Stimulated activated CD4-positive, alpha-beta T cell treated with anti-CD3 and anti-CD28 coated beads, TNF-alpha, amount 100 ng/mL, for 48 hours (primary cell): Measurements from ENCODE around the gene EIF4G3.
"Not testable (repeated sequence)": the region's sequence is repeated elsewhere in the genome, so short reads cannot be mapped to it uniquely, and the experiment has no call there.

Experiments
- DNase-seq, 3 donors: peaks; one replicate each; pipeline ENCODE4 v3.0.0-alpha.2; 2020; ENCODE audit warnings: low read depth in 3 of 3

EIF4G3 gene

GRCh38 chr1:21068937-21069336 is 107.8 kb downstream of the EIF4G3 start:
- DNase-seq = no peak

- no peak for DNase-seq
Measured at GRCh38 chr1:21067551-21068227, 109.0 kb downstream of the EIF4G3 start.

GRCh38 chr1:21066356-21067012 is 110.2 kb downstream of the EIF4G3 start:
- DNase-seq = no peak

- DNase-seq = no peak
Measured at GRCh38 chr1:21065851-21066250, 110.8 kb downstream of the EIF4G3 start.

- DNase-seq = no peak
Measured at GRCh38 chr1:21064057-21064456, 112.6 kb downstream of the EIF4G3 start.

- no peak for DNase-seq
Measured at GRCh38 chr1:21060523-21060922, 116.2 kb downstream of the EIF4G3 start.

- DNase-seq = no peak
Measured at GRCh38 chr1:21059021-21059420, 117.7 kb downstream of the EIF4G3 start.

- no peak for DNase-seq
Measured at GRCh38 chr1:21058035-21058793, 118.5 kb downstream of the EIF4G3 start.

- not testable (repeated sequence) for DNase-seq
Measured at GRCh38 chr1:21053189-21053928, 123.3 kb downstream of the EIF4G3 start.

- no peak for DNase-seq
Measured at GRCh38 chr1:21052034-21052433, 124.7 kb downstream of the EIF4G3 start.

- DNase-seq = no peak
Measured at GRCh38 chr1:21051177-21051825, 125.4 kb downstream of the EIF4G3 start.

- DNase-seq = no peak
Measured at GRCh38 chr1:21050031-21050430, 126.7 kb downstream of the EIF4G3 start.

GRCh38 chr1:21048462-21048861 is 128.2 kb downstream of the EIF4G3 start:
- no peak for DNase-seq

- DNase-seq = no peak
Measured at GRCh38 chr1:21046132-21046531, 130.6 kb downstream of the EIF4G3 start.

- no peak for DNase-seq
Measured at GRCh38 chr1:21045351-21045750, 131.3 kb downstream of the EIF4G3 start.

GRCh38 chr1:21042929-21043605 is 133.6 kb downstream of the EIF4G3 start:
- DNase-seq = no peak

- DNase-seq = no peak
Measured at GRCh38 chr1:21041541-21041940, 135.2 kb downstream of the EIF4G3 start.

- DNase-seq = no peak
Measured at GRCh38 chr1:21037091-21037490, 139.6 kb downstream of the EIF4G3 start.

GRCh38 chr1:21035794-21036193 is 140.9 kb downstream of the EIF4G3 start:
- no peak for DNase-seq

GRCh38 chr1:21034725-21035628 is 141.7 kb downstream of the EIF4G3 start:
- no peak for DNase-seq
